CD4-positive, alpha-beta T cell treated with Interleukin-4 for 1 hour (primary cell): ENCODE measurements around the gene TMED10.
"Not testable (repeated sequence)": the region's sequence is repeated elsewhere in the genome, so short reads cannot be mapped to it uniquely, and the experiment has no call there.

Experiments
- DNase-seq, 2 donors: peaks; one replicate each; pipeline ENCODE4 v3.0.0-alpha.2; 2020 to 2022

Gene TMED10

DNA sequence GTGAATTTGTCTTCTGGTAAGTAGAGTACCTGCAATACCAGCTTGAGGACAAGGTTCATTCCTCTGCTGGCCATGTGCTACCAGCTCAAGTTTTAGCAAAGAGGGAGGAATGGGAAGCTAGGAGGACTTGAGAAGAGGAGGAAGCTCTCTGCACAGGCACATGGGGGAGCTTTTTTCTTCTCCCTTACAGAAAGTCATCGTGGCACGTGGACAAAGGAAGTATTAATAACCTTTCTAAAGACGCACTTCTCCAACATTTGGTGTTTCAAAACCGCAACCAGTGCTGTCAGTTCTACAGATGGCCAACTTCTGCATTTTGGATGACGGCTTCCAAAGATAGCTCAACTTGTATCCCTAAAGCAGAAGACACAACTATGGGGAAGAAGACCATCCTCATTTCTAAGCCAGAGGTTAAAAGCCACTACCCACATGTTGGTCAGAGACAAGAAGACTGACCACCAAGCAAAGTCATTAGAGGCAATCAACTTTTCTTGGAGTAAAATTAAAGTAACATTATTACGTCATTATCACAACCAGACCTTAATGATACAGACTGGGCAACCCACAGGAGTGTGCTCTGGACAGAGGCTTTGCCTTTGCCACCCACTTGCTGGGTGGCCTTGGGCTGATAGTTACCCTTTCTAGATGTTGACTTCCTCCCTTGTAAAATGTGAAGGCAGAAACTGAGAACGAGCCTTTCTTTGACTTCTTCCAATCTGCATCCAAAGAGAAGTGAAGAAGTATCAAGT, 12.3 kb upstream of the TMED10 start:
- DNase-seq: peak; percentile 34 to 76

DNA sequence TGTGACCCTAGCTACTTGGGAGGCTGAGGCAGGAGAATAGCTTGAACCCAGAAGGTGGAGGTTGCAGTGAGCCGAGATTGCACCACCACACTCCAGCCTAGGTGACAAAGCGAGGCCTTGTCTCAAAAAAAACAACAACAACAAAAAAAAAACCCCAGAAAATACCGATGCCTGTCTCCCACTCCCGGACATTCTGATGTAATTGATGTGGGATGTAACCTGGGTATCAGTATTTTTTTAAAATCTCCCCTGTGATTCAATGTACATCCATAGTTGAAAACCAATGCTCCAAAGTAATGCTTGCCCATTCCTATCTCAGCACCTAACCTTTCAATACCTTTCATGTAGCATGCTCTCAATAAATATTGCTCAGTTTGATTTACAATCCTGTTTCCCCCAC, 11.7 kb upstream of the TMED10 start:
- no peak for DNase-seq

DNA sequence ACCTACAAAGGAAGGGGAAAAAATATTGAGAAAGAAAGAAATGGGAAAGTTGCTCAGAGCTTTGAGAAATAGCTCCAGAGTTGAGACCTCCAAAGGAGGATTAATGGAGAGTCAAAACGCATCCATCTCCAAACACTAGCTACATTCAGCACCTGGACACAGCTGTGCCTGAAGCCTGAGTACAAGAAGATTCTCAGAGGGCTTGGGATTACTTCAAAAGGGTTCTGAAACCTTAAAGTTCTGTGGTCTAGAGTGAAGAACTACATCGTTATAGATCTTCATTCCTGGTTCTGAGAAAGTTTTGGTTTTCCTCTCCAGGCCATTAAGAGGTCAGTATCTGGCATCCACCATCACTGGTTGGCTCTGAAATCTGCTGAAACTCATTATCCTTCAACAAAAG, 10.5 kb upstream of the TMED10 start:
- DNase-seq: no peak

DNA sequence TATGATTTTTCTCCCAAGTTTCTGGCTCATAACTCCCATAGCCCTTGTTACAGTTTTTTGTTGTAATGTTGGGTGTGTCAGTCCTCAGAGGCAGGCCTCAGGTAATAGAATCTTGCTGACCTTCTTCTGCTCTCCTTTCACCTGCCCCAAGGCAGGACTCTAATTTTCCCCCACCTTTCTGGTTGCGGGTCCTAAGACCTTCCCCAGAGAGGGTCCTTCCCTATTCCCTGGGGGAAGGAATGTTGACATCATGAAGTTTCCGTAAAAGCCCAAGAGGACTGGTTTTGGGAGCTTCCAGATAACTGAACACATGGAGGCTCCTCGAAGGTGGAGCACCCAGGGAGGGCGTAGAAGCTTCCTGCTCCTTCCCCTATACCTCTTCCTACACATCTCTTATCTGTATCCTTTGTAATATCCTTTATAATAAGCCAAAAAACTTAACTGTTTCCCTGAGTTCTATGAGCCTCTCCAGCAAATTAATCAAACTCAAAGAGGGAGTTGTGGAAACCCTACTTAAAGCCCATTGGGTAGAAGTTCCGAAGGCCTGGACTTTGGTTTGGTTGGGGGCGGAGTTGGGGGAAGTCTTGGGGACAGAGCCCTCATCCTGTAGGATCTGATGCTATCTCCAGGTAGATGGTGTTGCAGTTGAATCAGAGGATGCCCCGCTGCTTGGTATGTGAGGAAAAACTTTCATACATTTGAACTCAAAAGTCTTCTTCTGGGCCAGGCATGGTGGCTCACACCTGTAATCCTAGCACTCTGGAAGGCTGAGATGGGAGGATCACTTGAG, 9.0 kb upstream of the TMED10 start:
- DNase-seq: no peak

DNA sequence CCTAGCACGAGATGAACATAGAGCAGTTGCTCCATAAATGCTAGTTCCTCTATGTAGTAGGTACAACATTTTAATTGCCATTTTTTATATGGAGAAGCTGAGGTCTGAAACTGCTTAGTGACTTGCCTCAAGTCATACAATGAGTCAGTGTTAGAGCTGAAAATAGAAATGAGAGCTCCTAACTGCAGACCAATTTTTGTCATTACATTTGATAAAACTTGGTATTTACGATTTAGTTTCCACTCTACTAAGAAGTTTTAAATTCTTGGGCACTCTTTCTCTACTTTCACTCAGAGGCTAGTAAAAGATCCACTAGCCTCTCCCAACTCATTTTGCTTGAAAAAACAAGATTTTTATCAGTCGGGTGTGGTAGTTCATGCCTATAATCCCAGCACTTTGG, 8.1 kb upstream of the TMED10 start:
- no peak for DNase-seq

DNA sequence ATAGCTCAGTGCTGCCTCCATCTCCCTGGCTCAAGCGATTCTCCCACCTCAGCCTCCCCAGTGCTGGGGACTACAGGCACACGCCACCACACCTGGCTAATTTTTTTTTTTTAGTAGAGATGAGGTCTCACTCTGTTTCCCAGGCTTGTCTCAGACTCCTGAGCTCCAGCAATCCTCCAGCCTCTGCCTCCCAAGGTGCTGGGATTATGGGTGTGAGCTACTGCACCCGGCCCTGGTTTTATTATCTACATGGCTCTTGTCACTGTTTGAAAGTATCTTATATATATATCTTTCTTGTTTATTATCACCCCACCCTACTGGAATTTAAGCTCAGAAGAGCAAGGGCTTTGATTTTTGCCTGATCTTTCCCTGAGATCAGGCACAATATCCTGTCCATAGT, 7.6 kb upstream of the TMED10 start:
- no peak for DNase-seq

DNA sequence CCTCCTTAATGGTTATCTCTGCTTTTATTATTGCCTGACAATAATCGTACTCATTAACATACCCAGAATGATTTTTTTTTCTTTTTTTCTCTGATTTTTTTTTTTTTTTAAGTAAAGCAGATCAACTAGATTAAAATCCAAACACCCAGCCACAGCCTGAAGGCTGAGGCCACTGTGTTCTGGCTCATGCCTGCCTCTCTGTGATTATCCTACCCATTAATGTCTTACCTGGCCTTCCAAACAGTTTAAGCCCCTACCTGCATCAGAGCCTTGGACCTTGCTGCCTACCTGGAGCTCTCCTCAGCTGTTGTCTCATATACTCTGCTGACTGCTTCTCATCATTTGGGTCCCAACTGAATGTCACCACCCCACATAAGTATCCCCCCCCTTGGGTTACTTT, 6.8 kb upstream of the TMED10 start:
- DNase-seq: no peak

DNA sequence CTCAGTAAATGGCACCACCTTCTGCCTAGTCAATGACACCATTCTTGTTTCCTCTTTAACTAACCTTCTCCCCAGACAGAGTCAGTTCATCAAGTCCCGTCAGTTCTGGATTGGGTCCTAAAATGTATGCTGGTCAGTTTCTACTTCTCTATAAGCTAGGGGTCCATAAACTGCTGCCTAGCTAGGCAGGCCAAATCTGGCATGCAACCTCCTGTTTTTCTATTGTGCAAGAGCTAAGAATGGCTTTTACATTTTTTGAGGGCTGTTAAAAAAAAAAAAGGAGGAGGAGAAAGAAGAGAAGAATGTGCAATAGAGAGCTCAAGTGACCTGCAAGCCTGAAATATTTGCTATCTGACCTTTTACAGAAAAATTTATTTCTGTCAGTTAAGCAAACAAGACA, 6.4 kb upstream of the TMED10 start:
- no peak for DNase-seq

DNA sequence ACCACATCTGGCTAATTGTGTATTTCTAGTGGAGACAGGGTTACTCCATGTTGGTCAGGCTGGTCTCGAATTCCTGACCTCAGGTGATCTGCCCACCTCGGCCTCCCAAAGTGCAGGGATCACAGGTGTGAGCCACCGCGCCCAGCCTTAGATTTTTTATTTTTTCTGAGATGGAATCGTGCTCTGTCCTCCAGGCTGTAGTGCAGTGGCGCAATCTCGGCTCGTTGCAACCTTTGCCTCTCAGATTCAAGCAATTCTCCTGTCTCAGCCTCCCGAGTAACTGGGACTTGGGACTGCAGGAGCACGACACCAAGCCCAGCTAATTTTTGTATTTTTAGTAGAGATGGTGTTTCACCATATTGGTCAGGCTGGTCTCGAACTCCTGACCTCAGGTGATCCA, 5.8 kb upstream of the TMED10 start:
- DNase-seq: not testable (repeated sequence)

DNA sequence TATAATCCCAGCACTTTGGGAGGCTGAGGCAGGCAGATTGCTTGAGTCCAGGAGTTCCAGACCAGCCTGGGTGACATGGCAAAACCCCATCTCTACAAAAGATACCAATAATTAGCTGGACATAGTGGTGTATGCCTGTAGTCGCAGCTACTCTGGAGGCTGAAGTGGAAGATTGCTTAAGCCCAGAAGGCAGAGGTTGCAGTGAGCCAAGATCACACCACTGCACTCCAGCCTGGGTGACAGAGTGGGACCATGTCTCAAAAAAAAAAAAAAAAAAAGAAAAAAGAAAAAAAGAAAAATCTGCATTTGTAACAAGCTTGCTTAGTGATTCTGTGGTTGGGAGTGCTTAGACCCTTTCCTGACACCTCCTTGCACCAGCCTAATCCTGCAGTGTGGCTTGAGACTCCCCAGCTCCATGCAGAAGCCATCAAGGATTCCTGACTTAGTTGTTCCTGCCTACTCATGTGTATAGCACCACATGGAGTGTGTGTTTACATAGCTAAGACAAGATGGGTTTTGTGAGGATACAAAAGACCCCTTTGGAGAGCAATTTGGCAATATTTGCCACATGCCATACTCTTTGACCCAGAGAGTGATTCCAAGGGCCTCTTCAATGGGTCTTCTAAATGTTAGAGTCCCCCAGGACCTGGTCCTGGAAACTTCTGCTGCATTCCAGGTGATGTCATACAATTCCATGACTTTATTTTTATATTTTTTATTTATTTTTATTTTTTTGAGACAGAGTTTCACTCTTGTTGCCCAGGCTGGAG, 5.1 kb upstream of the TMED10 start:
- no peak for DNase-seq

DNA sequence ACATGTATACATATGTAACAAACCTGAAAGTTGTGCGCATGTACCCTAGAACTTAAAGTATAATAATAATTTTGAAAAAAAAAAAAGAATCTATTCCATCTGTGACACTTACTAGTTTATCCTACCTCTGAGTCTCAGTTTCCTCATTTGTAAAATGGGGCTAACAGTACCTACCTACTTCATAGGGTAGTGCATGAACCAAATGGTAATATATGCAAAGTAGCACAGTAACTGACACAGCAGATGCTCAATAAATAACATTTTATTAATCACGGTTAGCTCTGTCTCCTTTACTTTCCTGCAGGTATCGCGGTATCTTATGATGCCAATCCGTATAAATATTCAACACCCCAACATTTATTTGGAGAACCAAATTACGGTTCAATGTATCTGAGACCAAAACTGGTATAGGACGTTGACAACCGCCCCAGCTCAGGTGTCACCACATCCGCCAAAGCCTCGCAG, 703 bp downstream of the TMED10 start:
- no peak for DNase-seq

DNA sequence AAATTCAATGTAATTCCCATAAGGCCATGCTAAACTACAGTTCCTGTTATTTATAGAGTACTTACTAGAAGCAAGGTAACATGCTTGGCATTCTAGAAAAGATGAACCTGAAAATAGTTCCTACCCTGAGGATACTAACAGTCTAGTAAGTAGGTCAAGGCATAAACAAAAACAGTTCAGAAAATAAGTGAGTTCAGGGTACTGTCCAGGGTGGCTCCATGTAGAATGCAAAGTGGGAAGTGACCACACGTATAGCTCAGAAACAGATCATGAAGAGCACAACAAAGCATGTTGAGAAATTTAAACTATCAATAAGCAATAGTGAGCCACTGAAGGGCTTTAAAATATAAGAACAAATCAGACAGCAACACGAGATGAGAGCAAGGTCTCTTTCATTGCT, 2.3 kb downstream of the TMED10 start:
- no peak for DNase-seq

DNA sequence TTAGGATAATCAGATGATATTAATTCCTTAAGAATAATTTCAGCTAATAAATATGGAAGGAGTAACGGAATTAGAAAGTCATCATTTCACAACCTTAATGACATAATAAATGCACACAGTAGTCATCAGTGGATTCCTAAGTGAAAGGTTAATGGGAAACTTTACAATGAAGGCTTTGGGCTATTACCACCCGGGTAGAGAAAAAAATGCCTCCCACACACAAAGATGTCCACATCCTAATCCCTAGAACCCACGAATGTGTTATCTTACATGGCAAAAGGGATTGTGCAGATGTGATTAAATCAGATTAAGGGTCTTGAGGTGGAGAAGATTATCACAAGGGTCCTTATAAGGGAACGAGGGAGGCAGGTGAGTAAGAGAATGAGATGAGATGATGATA, 5.6 kb downstream of the TMED10 start:
- no peak for DNase-seq

DNA sequence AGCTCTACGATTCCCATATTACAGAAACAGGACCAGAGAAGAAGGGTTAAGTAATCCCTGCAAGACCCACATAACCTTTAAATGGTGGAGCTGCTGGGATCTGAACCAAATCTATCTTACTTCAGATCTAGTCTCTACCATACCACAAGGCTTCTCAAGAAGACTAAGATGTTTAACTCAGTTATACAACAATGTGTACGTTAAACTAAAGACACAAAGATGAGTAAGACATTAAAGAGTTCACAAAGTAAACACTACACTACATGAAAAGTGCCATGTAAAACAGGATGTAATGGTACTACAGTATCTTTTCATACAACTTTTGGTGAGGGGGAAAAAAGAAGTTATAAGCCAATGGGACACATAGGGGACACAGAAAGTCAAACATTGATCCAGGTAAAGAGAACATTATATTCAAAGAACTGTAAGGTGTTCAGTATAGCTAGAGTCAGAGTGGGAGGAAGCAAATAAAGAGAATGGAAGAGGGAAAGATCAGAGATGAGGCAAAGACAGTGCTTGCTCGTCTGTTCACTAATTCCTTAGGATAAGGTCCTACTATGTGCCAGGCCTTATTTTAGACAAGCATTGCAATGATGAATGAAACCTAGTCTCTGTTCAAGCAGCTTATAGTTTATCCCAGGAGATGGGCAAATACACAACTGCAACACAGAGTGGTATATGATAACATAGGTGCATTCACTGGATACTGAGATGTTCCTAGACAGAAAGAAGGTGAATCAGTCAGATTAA, 7.7 kb downstream of the TMED10 start:
- DNase-seq: no peak

DNA sequence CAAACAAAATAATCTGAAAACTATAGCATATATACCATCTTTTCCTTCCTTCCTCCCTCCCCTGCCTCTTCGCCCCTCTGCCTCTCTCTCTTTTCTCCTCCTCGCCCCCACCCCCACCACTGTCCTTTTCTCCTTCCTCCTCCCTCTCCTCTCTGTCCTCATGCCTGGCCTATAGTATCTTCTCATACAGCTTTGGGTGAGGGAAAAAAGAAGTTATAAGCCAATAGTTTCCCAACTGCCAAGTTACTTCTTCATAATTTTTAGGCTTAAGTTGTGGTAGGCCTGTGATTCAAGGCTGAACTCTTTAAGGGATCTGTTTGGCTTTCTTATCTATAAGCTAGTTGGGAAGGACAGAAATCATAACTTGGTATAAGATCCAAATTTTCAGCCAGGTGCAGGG, 9.1 kb downstream of the TMED10 start:
- DNase-seq: no peak

DNA sequence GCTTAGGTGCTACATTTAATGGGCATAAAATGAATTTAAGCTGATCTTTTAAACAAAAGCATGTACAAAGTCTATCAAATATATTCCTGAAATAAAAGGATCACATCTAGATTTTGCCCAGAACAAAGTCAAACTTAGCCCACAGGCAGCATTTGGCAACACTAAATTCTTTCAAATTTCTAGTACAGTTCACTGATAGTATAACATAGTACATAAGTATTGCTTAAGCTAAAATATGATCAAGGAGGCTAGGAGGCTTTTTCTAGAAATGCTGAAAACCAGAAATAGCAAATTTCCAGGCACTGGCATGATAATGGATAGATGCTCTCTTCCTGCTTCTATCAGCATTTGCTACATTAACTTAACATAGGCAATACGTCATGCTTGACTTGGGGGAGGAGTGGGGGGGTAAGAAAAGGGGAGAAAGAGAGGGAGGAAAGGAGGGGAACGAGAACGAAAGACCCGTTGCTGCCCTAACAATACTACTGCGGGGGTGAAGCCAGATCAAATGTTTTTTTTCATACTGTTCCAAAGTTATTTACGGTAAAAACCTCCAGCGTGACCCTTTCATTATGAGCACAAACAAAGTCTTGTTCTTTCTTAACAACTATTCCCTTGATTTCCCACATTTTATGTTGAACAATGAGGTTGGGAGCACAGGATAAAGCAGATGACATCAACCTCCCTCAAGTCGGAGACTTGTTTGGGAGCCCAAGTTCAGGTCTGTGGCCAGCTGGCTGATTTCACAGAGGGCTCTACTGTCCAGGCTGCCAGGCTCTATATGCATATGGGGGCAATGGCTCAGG, 10.6 kb downstream of the TMED10 start:
- DNase-seq: no peak

DNA sequence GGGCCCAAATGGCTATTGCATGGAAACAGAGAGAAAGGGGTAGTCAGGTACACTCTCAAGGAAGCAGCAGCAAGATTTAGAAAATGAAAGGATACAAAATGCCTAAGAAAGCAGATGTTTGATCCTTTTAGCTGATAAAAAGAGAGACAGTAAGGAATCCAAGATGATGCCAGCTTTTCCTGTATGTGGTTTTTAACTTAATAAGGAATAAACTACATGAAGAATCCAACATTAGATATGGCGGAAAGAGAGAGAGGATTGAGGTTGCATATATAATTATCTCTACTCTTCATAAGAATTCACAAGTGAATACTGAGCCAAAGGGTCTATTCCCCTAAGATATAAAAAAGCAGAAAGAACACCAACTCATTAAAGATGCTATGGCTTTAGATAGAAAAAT, 11.6 kb downstream of the TMED10 start:
- no peak for DNase-seq

DNA sequence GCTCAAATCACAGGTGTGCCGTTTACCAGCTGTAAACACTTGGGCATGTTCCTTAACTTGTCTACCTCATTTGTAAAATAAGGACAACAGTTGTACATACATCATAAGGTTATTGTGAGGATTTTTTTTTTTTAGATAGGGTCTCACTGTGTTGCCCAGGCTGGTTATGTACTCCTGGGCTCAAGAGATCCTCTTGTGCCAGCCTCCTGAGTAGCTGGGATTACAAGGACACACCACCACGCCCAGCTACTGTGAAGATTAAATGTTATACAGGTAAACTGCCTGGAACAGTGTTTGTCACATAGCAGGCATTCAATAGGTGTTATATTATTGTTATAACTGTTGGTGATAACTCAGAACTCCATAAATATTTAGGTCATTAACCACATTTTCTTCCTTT, 12.7 kb downstream of the TMED10 start:
- DNase-seq: no peak

DNA sequence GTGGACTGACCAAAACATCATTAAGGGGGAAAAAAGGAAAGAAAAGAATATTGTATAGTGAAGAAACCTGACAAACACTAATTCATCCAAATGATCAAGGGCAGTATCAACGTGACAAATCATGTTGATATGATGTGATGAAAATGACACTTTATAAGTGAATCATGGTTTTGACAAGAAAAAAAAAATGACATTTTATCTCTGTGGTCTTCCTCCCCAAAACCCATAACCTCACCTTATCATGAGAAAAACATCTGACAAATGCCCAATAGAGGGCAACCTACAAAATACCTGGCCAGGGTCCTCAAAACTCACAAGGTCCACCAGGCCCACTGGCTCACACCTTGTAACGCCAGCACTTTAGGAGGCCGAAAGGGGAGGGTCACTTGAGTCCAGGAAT, 13.8 kb downstream of the TMED10 start:
- DNase-seq: no peak

DNA sequence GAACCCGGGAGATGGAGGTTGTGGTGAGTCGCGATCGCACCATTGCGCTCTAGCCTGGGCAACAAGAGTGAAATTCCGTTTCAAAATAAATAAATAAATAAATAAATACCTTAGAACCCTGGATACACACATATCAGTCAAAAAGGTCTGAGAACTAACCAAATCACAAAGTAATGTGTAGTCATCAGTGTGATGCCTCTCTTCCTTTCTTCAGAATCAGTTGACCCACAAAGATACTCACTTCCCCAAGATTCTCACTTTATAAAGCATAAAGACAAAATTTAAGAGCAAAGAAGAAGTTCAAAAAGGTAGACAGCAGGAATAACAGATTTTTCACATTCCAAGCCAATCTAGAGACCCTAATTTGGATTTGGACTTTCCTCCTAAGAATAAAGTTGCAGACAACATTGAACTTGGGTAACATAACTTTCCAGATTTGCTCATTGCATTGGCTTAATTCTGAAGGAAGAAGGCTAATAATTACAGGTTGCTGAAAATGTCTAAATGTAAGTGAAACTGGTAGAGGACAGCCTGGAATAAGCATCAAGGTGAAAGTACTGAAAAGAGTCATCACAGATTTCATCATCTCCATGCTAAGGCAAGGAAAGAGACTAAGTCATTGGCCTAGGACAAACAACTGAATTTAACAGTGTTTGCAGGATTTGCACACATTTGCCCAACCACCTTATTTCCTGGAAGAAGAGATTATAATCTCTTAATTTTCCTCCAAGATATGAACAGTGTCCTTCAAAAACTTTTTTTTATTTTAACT, 17.4 kb downstream of the TMED10 start:
- no peak for DNase-seq

DNA sequence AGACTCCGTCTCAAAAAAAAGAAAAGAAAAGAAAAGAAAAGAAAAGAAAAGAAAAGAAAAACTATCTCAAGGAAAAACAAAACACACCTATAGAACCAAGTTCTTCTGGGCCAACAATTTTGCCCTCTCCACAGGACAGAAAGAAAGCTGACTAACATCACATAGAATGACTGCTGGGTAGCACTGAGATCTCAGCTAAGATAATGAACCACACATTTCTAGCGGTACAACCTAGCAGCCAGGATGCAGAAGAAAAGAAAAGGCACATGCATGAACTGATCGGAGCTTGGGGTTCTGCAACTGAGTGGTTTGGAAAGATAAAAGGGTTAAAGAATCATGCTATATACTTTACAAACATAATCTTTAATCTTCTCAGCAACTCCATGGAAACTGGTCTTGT, 19.5 kb downstream of the TMED10 start:
- peak in 1 of 2 donors; percentile 56 for DNase-seq
